ENCODE measurements around the gene PTPA.

The PTPA gene

GRCh38 chr9:129073404-129073803 is 37.8 kb upstream of the PTPA start:
- Histone ChIP-seq H3K9me3 (ENCODE audit: insufficient read depth, low read length) (no peaks in the 10 kb centered on the region), H3K27ac (ENCODE audit: low read depth, low read length) (no peak overlapping the region), H3K9ac (ENCODE audit: low read length) (no peak overlapping the region), H3F3A (ENCODE audit: insufficient read depth) (no peaks in the 10 kb centered on the region), H4K20me1 (ENCODE audit: low read depth, low read length) (no peaks in the 10 kb centered on the region), H3K4me3 (ENCODE audit: insufficient read depth, low read length, poor library complexity, severe bottlenecking) (no peak overlapping the region), H2AFZ (ENCODE audit: low read depth, low read length, severe bottlenecking) (no peak overlapping the region), H3K79me2 (ENCODE audit: insufficient read depth, low read length) (no peaks in the 10 kb centered on the region), H3K27me3 (ENCODE audit: low read length) (no peaks in the 10 kb centered on the region), H3K4me2 (ENCODE audit: low read depth, low read length, poor library complexity, severe bottlenecking) (no peak overlapping the region), H3K9me2 (replicated peaks; ENCODE audit: insufficient read depth, low read length) (no peaks in the 10 kb centered on the region), H3K36me3 (ENCODE audit: low read length) (no peaks in the 10 kb centered on the region)
- TF ChIP-seq EZH2phosphoT487 (conservative IDR thresholded peaks at IDR 0.05; ENCODE audit: low read length), result no peak
- TF ChIP-seq CTCF (IDR thresholded peaks at IDR 0.05; ENCODE audit: insufficient read depth, low read length, poor library complexity, severe bottlenecking), result no peak

GRCh38 chr9:129074106-129074505 is 37.1 kb upstream of the PTPA start:
- Histone ChIP-seq H2AFZ (ENCODE audit: low read depth, low read length, severe bottlenecking) (no peak overlapping the region), H3K4me2 (ENCODE audit: low read depth, low read length, poor library complexity, severe bottlenecking) (no peak overlapping the region), H3K79me2 (ENCODE audit: insufficient read depth, low read length) (no peaks in the 10 kb centered on the region), H3K36me3 (ENCODE audit: low read length) (no peaks in the 10 kb centered on the region), H4K20me1 (ENCODE audit: low read depth, low read length) (no peaks in the 10 kb centered on the region), H3K9ac (ENCODE audit: low read length) (no peak overlapping the region), H3K9me3 (ENCODE audit: insufficient read depth, low read length) (no peaks in the 10 kb centered on the region), H3K27me3 (ENCODE audit: low read length) (no peaks in the 10 kb centered on the region), H3K27ac (ENCODE audit: low read depth, low read length) (no peak overlapping the region), H3F3A (ENCODE audit: insufficient read depth) (no peaks in the 10 kb centered on the region), H3K9me2 (replicated peaks; ENCODE audit: insufficient read depth, low read length) (no peaks in the 10 kb centered on the region), H3K4me3 (ENCODE audit: insufficient read depth, low read length, poor library complexity, severe bottlenecking) (no peak overlapping the region)
- no peak for TF ChIP-seq CTCF (IDR thresholded peaks at IDR 0.05; ENCODE audit: insufficient read depth, low read length, poor library complexity, severe bottlenecking)
- TF ChIP-seq EZH2phosphoT487 (conservative IDR thresholded peaks at IDR 0.05; ENCODE audit: low read length), result no peak

GRCh38 chr9:129075996-129076639 is 35.1 kb upstream of the PTPA start:
- Histone ChIP-seq H2AFZ (ENCODE audit: low read depth, low read length, severe bottlenecking) (no peak overlapping the region), H3K36me3 (ENCODE audit: low read length) (no peaks in the 10 kb centered on the region), H3K9me3 (ENCODE audit: insufficient read depth, low read length) (no peaks in the 10 kb centered on the region), H3K4me3 (ENCODE audit: insufficient read depth, low read length, poor library complexity, severe bottlenecking) (no peak overlapping the region), H3K27ac (ENCODE audit: low read depth, low read length) (no peak overlapping the region), H3K9ac (ENCODE audit: low read length) (no peak overlapping the region), H4K20me1 (ENCODE audit: low read depth, low read length) (no peaks in the 10 kb centered on the region), H3F3A (ENCODE audit: insufficient read depth) (no peaks in the 10 kb centered on the region), H3K4me2 (ENCODE audit: low read depth, low read length, poor library complexity, severe bottlenecking) (no peak overlapping the region), H3K79me2 (ENCODE audit: insufficient read depth, low read length) (0 out of 2 replicates have a peak, but pooled peaks cover 5% of the 10 kb centered on the region), H3K9me2 (replicated peaks; ENCODE audit: insufficient read depth, low read length) (no peaks in the 10 kb centered on the region), H3K27me3 (ENCODE audit: low read length) (no peaks in the 10 kb centered on the region)
- no peak for TF ChIP-seq CTCF (IDR thresholded peaks at IDR 0.05; ENCODE audit: insufficient read depth, low read length, poor library complexity, severe bottlenecking)
- no peak for TF ChIP-seq EZH2phosphoT487 (conservative IDR thresholded peaks at IDR 0.05; ENCODE audit: low read length)

All from SU-DHL-6 (cell line).